Stimulated activated CD4-positive, alpha-beta T cell treated with anti-CD3 and anti-CD28 coated beads, Interleukin-1b, Interleukin-23, amount 100 ng/mL, for 1 hour (primary cell): ENCODE results near the gene SETD1B.
"Not testable (repeated sequence)": the region's sequence is repeated elsewhere in the genome, so short reads cannot be mapped to it uniquely, and the experiment has no call there.

Experiments used
- DNase-seq, 2 donors: peaks; one replicate each; pipeline ENCODE4 v3.0.0-alpha.2; 2020; ENCODE audit warnings: low read depth in 2 of 2

SETD1B gene

GRCh38 chr12:121857322-121858246, 53.8 kb downstream of the SETD1B start:
- DNase-seq, result no peak

GRCh38 chr12:121858318-121858661, 54.5 kb downstream of the SETD1B start:
- DNase-seq, result no peak

- DNase-seq, result no peak
These were observed 55.1 kb downstream of the SETD1B start, which contains the start of gene HPD for GRCh38 chr12:121858662-121859572. TSS of gene HPD (minus strand) at chr12:121858859. CDS start at chr12:121858823, 36 bp downstream.

- no peak for DNase-seq
These were observed 56.4 kb downstream of the SETD1B start for GRCh38 chr12:121860257-121860656.

- not testable (repeated sequence) for DNase-seq
These were observed 56.9 kb downstream of the SETD1B start for GRCh38 chr12:121860699-121861098.

GRCh38 chr12:121861636-121862254, 57.9 kb downstream of the SETD1B start:
- no peak for DNase-seq

GRCh38 chr12:121866331-121866730, 62.5 kb downstream of the SETD1B start:
- no peak for DNase-seq

GRCh38 chr12:121869229-121869628, 65.4 kb downstream of the SETD1B start:
- DNase-seq, result not testable (repeated sequence)

GRCh38 chr12:121871467-121871866, 67.7 kb downstream of the SETD1B start:
- DNase-seq, result no peak

GRCh38 chr12:121872546-121873215, 68.9 kb downstream of the SETD1B start:
- no peak for DNase-seq

GRCh38 chr12:121873216-121873569, 69.4 kb downstream of the SETD1B start:
- DNase-seq, result no peak

- no peak for DNase-seq
These were observed 70.3 kb downstream of the SETD1B start for GRCh38 chr12:121874071-121874470.

GRCh38 chr12:121875582-121875981, 71.8 kb downstream of the SETD1B start:
- DNase-seq, result no peak

GRCh38 chr12:121876080-121876447, 72.3 kb downstream of the SETD1B start:
- not testable (repeated sequence) for DNase-seq
